GM10266 (cell line): ENCODE data around the gene BCL3.
"Not testable (repeated sequence)": the region's sequence is repeated elsewhere in the genome, so short reads cannot be mapped to it uniquely, and the experiment has no call there.

Source experiments
- DNase-seq: peaks from one replicate; pipeline ENCODE4 v3.0.0; 2012; ENCODE audit errors: extremely low spot score
- CTCF ChIP-seq: IDR thresholded peaks from 2 replicates; pipeline ENCODE4 v1.5.1; 2012; ENCODE audit warnings: mild to moderate bottlenecking, low read depth; ENCODE audit not compliant: control insufficient read depth, insufficient read depth; ENCODE audit errors: missing control alignments

BCL3 gene

GRCh38 chr19:44705502-44706010 lies 43.0 kb upstream of the BCL3 start:
- DNase-seq, result no peak
- TF ChIP-seq CTCF, result no peak

GRCh38 chr19:44706506-44707236 lies 41.8 kb upstream of the BCL3 start:
- no peak for TF ChIP-seq CTCF
- DNase-seq, result no peak

- no peak for DNase-seq
- no peak for TF ChIP-seq CTCF
Measured at GRCh38 chr19:44707794-44708193, 40.7 kb upstream of the BCL3 start.

- no peak for DNase-seq
- TF ChIP-seq CTCF, result no peak
Measured at GRCh38 chr19:44708940-44709339, 39.6 kb upstream of the BCL3 start.

- DNase-seq, result not testable (repeated sequence)
Measured at GRCh38 chr19:44709434-44710266, 38.9 kb upstream of the BCL3 start.

GRCh38 chr19:44710483-44710882 lies 38.0 kb upstream of the BCL3 start:
- TF ChIP-seq CTCF, result no peak
- DNase-seq, result no peak

GRCh38 chr19:44712864-44713515 lies 35.5 kb upstream of the BCL3 start:
- no peak for DNase-seq
- no peak for TF ChIP-seq CTCF
